Heart right ventricle (tissue), 16 donors: ENCODE data around the gene OR1M1. TPM values are rescaled to one million over a fixed set of nuclear protein-coding genes. Genes with fewer than 3 reads are reported as not detected.
"Not testable (repeated sequence)": the region's sequence is repeated elsewhere in the genome, so short reads cannot be mapped to it uniquely, and the experiment has no call there.

Source experiments
- ATAC-seq, 8 donors: fragments of 200-7000 bp; cut with Tn5 transposase; one replicate each; pipeline ENCODE4 v1.9.1; 2020; ENCODE audit warnings: mild to moderate bottlenecking in 8 of 8, moderate library complexity in 8 of 8, moderate number of reproducible peaks in 1 of 8
- DNase-seq, 2 donors: peaks; one replicate each; pipeline ENCODE4 v3.0.0-alpha.2; 2020
- H3K27ac ChIP-seq, 10 donors: fragments of 200-600 bp; sonication (generic) in 2 of 10; one replicate each; pipeline versions ENCODE4 v1.5.0 to v1.8.0; 2020 to 2022; ENCODE audit warnings: mild to moderate bottlenecking in 3 of 10
- H3K27me3 ChIP-seq, 7 donors: fragments of 200-600 bp; one replicate each; pipeline ENCODE4 v1.8.0; 2021 to 2022; ENCODE audit warnings: mild to moderate bottlenecking in 2 of 7
- H3K36me3 ChIP-seq, 9 donors: fragments of 200-600 bp; sonication (generic) in 1 of 9; one replicate each; pipeline versions ENCODE4 v1.5.0 to v1.8.0; 2020 to 2022; ENCODE audit warnings: mild to moderate bottlenecking in 2 of 9
- H3K4me1 ChIP-seq, 9 donors: fragments of 200-600 bp; sonication (generic) in 1 of 9; one replicate each; pipeline versions ENCODE4 v1.5.0 to v1.8.0; 2020 to 2022; ENCODE audit warnings: mild to moderate bottlenecking in 4 of 9
- H3K4me3 ChIP-seq, 10 donors: fragments of 200-600 bp; sonication (generic) in 2 of 10; one replicate each; pipeline versions ENCODE4 v1.5.0 to v1.8.0; 2020 to 2022; ENCODE audit warnings: mild to moderate bottlenecking in 7 of 10, moderate library complexity in 2 of 10
- H3K9me3 ChIP-seq, 11 donors: fragments of 200-600 bp in 10 of 11; sonication (generic) in 2 of 11; one replicate each; pipeline versions ENCODE4 v1.5.0 to v1.8.0; 2013 to 2022; ENCODE audit warnings: mild to moderate bottlenecking in 2 of 11, control low read depth in 1 of 11, moderate library complexity in 1 of 11
- CTCF ChIP-seq, 9 donors: fragments of 200-600 bp; sonication (generic) in 2 of 9; IDR thresholded peaks; one replicate each; pipeline versions ENCODE4 v1.5.0 to v1.8.0; 2021 to 2022; ENCODE audit warnings: antibody characterized with exemption in 9 of 9, mild to moderate bottlenecking in 5 of 9, moderate library complexity in 1 of 9
- WGBS, 2 donors: extraction: QIAGEN DNeasy Blood & Tissue Kit; methylation state at CpG; one replicate each; pipeline ENCODE4 v1.1.7; 2013; ENCODE audit warnings: inconsistent platforms in 1 of 2; 5-methylcytosine and 5-hydroxymethylcytosine counted together
- intact Hi-C, 10 donors: fragments of 100-400 bp; cut with DNase I; formaldehyde crosslinking; loops; one replicate each; pipeline versions ENCODE4 v1.11.1 to v1.14.2; 2022
- polyA plus RNA-seq, 2 donors: library from polyadenylated mRNA; stranded (reverse); fragments of 200-250 nt; gene quantifications; one replicate each; pipeline ENCODE4 v1.2.3, GENCODE V29; 2013
- total RNA-seq, 10 donors: library from RNA; stranded (reverse); fragmentation: NEBNext Ultra II Directional in 3 of 10; extraction: Animal tissue kit (Norgen Biotek cat#: 25700) in 3 of 10; gene quantifications; one replicate each; pipeline versions ENCODE4 v1.2.1 to v1.2.4, GENCODE V29; 2021 to 2023
- donor health status: Arrhythmogenic right ventricular cardiomyopathy.
- donor health status: ischemic (EF 13 %, LVEDD 7.1; RV severe dilation, severe dysfunction).
- donor health status: healthy with polysubstance abuse.
- donor health status: DM: no; HTN: yes; CAD: no.
- donor health status: DM: no; HTN: no; CAD: no.
- donor health status: ischemic (EF 25% LVEDD 6.9; RV normal size, moderate dysfunction).
- donor health status: ischemic (EF 25% LVEDD 5.7; RV mildly dilated, moderate dysfunction).
- donor health status: healthy.
- donor health status: DM: yes; HTN: yes; CAD: no.
- donor health status: Ischemic cardiomyopathy.
- donor health status: ischemic (EF 35%, LVEDD 5.7; RV mildly dilated, moderate dysfunction).
- donor health status: nonischemic (EF 11% LVEDD 7.7; RV severe dilation, severe dysfunction).
- donor health status: DM: yes; HTN: yes; CAD: no.
- donor health status: PGD.
- donor health status: ischemic (EF 29% LVEDD 5.4; RV normal size, mild dysfunction).
- donor health status: nonischemic (EF 23%, LVEDD 6.1; RV moderate dilation, normal function).

Gene OR1M1
- total and polyA plus RNA-seq, 12 donors, result not detected

DNA sequence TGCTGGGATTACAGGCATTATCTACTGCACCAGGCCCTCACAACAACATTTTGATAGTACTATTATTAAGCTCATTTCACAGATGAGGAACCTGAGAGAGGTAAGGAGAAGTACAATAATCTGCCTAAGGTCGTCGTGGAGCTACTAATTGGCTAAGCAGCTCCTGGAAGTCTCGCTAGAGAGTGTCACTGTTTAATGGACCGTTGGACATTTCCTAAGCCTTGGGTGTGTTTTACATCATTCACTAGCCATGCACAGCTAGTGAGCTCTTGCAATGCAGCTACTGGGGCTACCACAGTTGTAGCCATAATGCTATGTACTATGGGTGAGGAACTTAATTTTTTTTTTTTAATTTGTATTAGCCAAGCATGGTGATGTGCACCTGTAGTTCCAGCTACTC is 34.0 kb upstream of the OR1M1 start:
- no peaks in the 10 kb centered on the region for H3K36me3 ChIP-seq
- no peak for ATAC-seq
- no peak overlapping the region for H3K27ac ChIP-seq
- H3K4me1 ChIP-seq, result no peaks in the 10 kb centered on the region
- DNase-seq, result no peak
- WGBS, 2 donors, result 85% methylated on average over 4 of the region's 4 CpGs
- TF ChIP-seq CTCF (IDR thresholded peaks at IDR 0.05), result no peak
- intact Hi-C loops, result no loop called here
- H3K27me3 ChIP-seq, result peaks cover 0 to 72% (median 3%) of the 10 kb centered on the region in 7 donors
- H3K4me3 ChIP-seq, result no peak overlapping the region
- H3K9me3 ChIP-seq, result no peaks in the 10 kb centered on the region

DNA sequence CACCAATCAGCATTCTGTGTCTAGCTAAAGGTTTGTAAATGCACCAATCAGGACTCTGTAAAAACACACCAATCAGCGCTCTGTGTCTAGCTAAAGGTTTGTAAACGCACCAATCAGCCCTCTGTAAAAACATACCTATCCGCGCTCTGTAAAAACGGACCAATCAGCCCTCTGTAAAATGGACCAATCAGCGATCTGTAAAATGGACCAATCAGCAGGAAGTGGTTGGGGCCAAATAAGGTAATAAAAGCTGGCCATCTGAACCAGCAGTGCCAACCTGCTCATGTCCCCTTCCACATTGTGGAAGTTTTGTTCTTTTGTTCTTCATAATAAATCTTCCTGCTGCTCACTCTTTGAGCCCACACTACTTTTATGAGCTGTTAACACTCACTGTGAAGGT is 33.2 kb upstream of the OR1M1 start:
- DNase-seq, H3K36me3 ChIP-seq, H3K9me3 ChIP-seq, H3K27ac ChIP-seq, intact Hi-C loops, H3K4me3 ChIP-seq, ATAC-seq, H3K4me1 ChIP-seq: not testable (repeated sequence)
- peaks cover 0 to 74% (median 4%) of the 10 kb centered on the region in 7 donors for H3K27me3 ChIP-seq
- 96% methylated on average over 6 of the region's 6 CpGs for WGBS, 2 donors

- WGBS, 2 donors, result 84 to 85% methylated on average over 8 of the region's 8 CpGs
- H3K27me3 ChIP-seq, result peaks cover 0 to 71% (median 9%) of the 10 kb centered on the region in 7 donors
- no peaks in the 10 kb centered on the region for H3K9me3 ChIP-seq
- intact Hi-C loops, result no loop called here
- no peak for ATAC-seq
- no peak overlapping the region for H3K27ac ChIP-seq
- H3K36me3 ChIP-seq, result no peaks in the 10 kb centered on the region
- no peaks in the 10 kb centered on the region for H3K4me1 ChIP-seq
- DNase-seq, result no peak
- no peak overlapping the region for H3K4me3 ChIP-seq
- TF ChIP-seq CTCF (IDR thresholded peaks at IDR 0.05), result no peak
These were observed 32.7 kb upstream of the OR1M1 start for GRCh38 chr19:9054207-9054606.

- Histone ChIP-seq H3K27ac (no peak overlapping the region), H3K4me3 (no peak overlapping the region), H3K4me1 (no peaks in the 10 kb centered on the region), H3K27me3 (peaks cover 0 to 71% (median 9%) of the 10 kb centered on the region in 7 donors), H3K9me3 (no peaks in the 10 kb centered on the region), H3K36me3 (no peaks in the 10 kb centered on the region)
- intact Hi-C loops, result no loop called here
- no peak for TF ChIP-seq CTCF (IDR thresholded peaks at IDR 0.05)
- ATAC-seq, result no peak
- DNase-seq, result no peak
- 24 to 30% methylated on average over 8 of the region's 8 CpGs for WGBS, 2 donors
These were observed 32.1 kb upstream of the OR1M1 start for GRCh38 chr19:9054765-9055164.

DNA sequence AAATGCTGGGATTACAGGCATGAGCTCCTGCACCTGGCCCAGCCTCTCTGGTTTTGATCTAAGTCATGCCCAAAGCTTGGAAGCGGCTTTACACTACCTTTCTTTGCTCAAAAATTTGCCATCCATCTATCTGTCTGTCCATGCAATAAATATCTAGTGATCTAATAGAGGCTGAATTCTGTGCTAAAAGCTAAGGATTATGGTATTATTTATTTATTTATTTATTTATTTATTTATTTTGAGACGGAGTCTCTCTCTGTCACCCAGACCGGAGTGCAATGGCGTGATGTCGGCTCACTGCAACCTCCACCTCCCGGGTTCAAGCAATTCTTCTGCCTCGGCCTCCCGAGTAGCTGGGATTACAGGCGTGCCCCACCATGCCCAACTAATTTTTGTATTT is 30.7 kb upstream of the OR1M1 start:
- H3K9me3 ChIP-seq, H3K27ac ChIP-seq, DNase-seq, H3K36me3 ChIP-seq, ATAC-seq, intact Hi-C loops, H3K4me3 ChIP-seq, H3K4me1 ChIP-seq: not testable (repeated sequence)
- peaks cover 0 to 63% (median 9%) of the 10 kb centered on the region in 7 donors for H3K27me3 ChIP-seq
- WGBS, 2 donors, result 89 to 95% methylated on average over 9 of the region's 9 CpGs
